ENCODE data around the gene PYGM. TPM values are rescaled to one million over a fixed set of nuclear protein-coding genes. Genes with fewer than 3 reads are reported as not detected.

Gene PYGM
- total and polyA plus RNA-seq, 2 experiments from 2014 or later, result 1.5 to 3.9 TPM

DNA sequence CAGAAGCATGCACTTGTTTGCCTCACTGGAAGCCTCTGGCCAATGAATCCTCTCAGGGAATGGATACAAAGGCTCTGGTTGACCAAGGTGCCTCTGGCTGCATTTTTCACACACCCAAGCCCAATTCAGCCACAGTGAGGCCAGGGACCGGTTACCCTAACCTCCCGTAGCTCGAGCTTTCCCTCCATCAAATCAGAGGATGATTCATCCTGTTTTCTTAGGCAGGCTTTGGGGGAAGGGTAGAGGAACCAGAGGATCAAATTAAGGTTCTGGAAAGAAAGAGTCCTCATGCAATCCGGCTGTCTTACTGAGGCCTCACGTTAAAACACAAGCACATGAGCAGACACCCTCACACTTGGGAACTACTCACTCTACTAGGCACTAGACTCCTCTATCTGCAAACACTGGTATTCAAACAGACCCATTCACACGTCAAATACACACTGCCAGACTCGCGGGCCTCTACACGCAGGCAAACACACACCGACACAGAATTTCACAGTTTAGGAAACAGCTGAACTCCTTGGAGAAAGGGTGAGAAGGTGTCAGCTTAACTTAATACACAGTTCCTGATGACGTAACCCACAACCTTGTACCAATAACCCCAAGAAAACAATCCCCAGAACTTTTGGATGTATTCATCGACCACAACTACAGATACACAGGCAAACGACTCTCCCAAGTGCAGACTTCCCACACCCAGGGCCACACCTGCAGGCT lies 49.2 kb downstream of the PYGM start:
- peaks cover 18% of the 10 kb centered on the region for H3F3A ChIP-seq (replicated peaks; ENCODE audit: low read depth)
- no peak for TF ChIP-seq EZH2 (IDR thresholded peaks at IDR 0.05; ENCODE audit: low read depth, unreplicated experiment)
- peak overlapping the region; percentile 72 for H3K4me3 Mint-ChIP-seq
- H3K4me1 ChIP-seq (ENCODE audit: insufficient read depth), result peaks cover 31% of the 10 kb centered on the region
- peaks cover 46% of the 10 kb centered on the region for H3K27me3 Mint-ChIP-seq (ENCODE audit: insufficient read depth, low read depth, poor library complexity)
- H3K4me2 ChIP-seq, result peak overlapping the region; percentile 88
- ATAC-seq (no peak), DNase-seq (ENCODE audit: low spot score) (no peak)
- H3K36me3 ChIP-seq (ENCODE audit: insufficient read depth), result no peaks in the 10 kb centered on the region
- peak overlapping the region; percentile 58 for H3K4me3 ChIP-seq
- no peak overlapping the region for H3K27ac Mint-ChIP-seq
- no peaks in the 10 kb centered on the region; the same call in 2 of the 3 replicates for H3K36me3 Mint-ChIP-seq (ENCODE audit: low read depth)
- no peak overlapping the region for H3K27ac ChIP-seq (ENCODE audit: low read depth)
- H3K4me1 Mint-ChIP-seq, result peaks cover 45% of the 10 kb centered on the region
- H2AFZ ChIP-seq, result peak overlapping the region; percentile 90
- H3K27me3 ChIP-seq (ENCODE audit: insufficient read depth), result peaks cover 41% of the 10 kb centered on the region
- H3K79me2 ChIP-seq (replicated peaks; ENCODE audit: insufficient read depth), result no peaks in the 10 kb centered on the region; the same call in 1 of the 2 replicates
- no peaks in the 10 kb centered on the region for H3K9me2 ChIP-seq (ENCODE audit: insufficient read depth)
- no peaks in the 10 kb centered on the region for H3K9me3 Mint-ChIP-seq
- H4K20me1 ChIP-seq (replicated peaks; ENCODE audit: insufficient read depth), result peaks cover 5% of the 10 kb centered on the region; the same call in 1 of the 2 replicates

DNA sequence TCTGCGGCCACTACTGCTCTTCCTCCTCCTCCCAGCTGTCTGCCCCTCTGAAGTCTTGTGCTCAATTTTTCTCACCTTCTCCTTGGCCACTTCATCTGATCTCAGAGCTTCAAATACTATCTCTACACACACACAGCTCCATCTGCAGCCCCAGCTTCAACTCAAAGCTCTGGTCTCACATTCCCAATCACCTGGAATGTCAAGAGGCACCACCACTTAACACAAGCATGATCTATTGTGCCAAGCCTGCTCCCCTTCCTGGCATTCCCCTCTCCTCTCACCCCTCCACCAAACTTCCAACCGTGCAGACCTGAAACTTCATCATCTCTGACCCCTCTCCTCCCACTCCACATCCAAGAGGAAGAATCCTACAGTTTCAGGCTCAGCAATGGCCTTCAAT lies 54.3 kb downstream of the PYGM start:
- peaks cover 7% of the 10 kb centered on the region; the same call in 1 of the 2 replicates for H3F3A ChIP-seq (replicated peaks; ENCODE audit: low read depth)
- H3K36me3 Mint-ChIP-seq (ENCODE audit: low read depth), result 0 out of 3 replicates have a peak, but pooled peaks cover 2% of the 10 kb centered on the region
- H3K4me1 ChIP-seq (ENCODE audit: insufficient read depth), result peaks cover 5% of the 10 kb centered on the region
- peaks cover 16% of the 10 kb centered on the region for H3K4me1 Mint-ChIP-seq
- H3K4me3 ChIP-seq, result no peak overlapping the region
- H3K27me3 ChIP-seq (ENCODE audit: insufficient read depth), result no peaks in the 10 kb centered on the region
- no peaks in the 10 kb centered on the region for H3K9me2 ChIP-seq (ENCODE audit: insufficient read depth)
- H4K20me1 ChIP-seq (replicated peaks; ENCODE audit: insufficient read depth), result no peaks in the 10 kb centered on the region; the same call in 1 of the 2 replicates
- no peaks in the 10 kb centered on the region for H3K36me3 ChIP-seq (ENCODE audit: insufficient read depth)
- H2AFZ ChIP-seq, result no peak overlapping the region
- ATAC-seq (no peak), DNase-seq (ENCODE audit: low spot score) (no peak)
- no peak overlapping the region; the same call in 2 of the 3 replicates for H3K4me3 Mint-ChIP-seq
- H3K79me2 ChIP-seq (replicated peaks; ENCODE audit: insufficient read depth), result no peaks in the 10 kb centered on the region; the same call in 1 of the 2 replicates
- H3K9me3 Mint-ChIP-seq, result peaks cover 3% of the 10 kb centered on the region; the same call in 2 of the 3 replicates
- no peak overlapping the region for H3K4me2 ChIP-seq
- no peak overlapping the region for H3K27ac ChIP-seq (ENCODE audit: low read depth)
- H3K27me3 Mint-ChIP-seq (ENCODE audit: insufficient read depth, low read depth, poor library complexity), result peaks cover 9% of the 10 kb centered on the region
- no peak overlapping the region for H3K27ac Mint-ChIP-seq
- TF ChIP-seq EZH2 (IDR thresholded peaks at IDR 0.05; ENCODE audit: low read depth, unreplicated experiment) (no peak), POLR2AphosphoS5 (IDR thresholded peaks at IDR 0.05; ENCODE audit: low read depth) (no peak), ZNF331 (CRISPR knock-in tag; IDR thresholded peaks at IDR 0.05; ENCODE audit: low read depth) (no peak), CREB1 (CRISPR knock-in tag; IDR thresholded peaks at IDR 0.05; ENCODE audit: low read depth) (no peak), STAT1 (IDR thresholded peaks at IDR 0.05; ENCODE audit: unreplicated experiment) (no peak), EZH2phosphoT487 (IDR thresholded peaks at IDR 0.05; ENCODE audit: unreplicated experiment) (no peak)
- TF ChIP-seq, protein P1, sequence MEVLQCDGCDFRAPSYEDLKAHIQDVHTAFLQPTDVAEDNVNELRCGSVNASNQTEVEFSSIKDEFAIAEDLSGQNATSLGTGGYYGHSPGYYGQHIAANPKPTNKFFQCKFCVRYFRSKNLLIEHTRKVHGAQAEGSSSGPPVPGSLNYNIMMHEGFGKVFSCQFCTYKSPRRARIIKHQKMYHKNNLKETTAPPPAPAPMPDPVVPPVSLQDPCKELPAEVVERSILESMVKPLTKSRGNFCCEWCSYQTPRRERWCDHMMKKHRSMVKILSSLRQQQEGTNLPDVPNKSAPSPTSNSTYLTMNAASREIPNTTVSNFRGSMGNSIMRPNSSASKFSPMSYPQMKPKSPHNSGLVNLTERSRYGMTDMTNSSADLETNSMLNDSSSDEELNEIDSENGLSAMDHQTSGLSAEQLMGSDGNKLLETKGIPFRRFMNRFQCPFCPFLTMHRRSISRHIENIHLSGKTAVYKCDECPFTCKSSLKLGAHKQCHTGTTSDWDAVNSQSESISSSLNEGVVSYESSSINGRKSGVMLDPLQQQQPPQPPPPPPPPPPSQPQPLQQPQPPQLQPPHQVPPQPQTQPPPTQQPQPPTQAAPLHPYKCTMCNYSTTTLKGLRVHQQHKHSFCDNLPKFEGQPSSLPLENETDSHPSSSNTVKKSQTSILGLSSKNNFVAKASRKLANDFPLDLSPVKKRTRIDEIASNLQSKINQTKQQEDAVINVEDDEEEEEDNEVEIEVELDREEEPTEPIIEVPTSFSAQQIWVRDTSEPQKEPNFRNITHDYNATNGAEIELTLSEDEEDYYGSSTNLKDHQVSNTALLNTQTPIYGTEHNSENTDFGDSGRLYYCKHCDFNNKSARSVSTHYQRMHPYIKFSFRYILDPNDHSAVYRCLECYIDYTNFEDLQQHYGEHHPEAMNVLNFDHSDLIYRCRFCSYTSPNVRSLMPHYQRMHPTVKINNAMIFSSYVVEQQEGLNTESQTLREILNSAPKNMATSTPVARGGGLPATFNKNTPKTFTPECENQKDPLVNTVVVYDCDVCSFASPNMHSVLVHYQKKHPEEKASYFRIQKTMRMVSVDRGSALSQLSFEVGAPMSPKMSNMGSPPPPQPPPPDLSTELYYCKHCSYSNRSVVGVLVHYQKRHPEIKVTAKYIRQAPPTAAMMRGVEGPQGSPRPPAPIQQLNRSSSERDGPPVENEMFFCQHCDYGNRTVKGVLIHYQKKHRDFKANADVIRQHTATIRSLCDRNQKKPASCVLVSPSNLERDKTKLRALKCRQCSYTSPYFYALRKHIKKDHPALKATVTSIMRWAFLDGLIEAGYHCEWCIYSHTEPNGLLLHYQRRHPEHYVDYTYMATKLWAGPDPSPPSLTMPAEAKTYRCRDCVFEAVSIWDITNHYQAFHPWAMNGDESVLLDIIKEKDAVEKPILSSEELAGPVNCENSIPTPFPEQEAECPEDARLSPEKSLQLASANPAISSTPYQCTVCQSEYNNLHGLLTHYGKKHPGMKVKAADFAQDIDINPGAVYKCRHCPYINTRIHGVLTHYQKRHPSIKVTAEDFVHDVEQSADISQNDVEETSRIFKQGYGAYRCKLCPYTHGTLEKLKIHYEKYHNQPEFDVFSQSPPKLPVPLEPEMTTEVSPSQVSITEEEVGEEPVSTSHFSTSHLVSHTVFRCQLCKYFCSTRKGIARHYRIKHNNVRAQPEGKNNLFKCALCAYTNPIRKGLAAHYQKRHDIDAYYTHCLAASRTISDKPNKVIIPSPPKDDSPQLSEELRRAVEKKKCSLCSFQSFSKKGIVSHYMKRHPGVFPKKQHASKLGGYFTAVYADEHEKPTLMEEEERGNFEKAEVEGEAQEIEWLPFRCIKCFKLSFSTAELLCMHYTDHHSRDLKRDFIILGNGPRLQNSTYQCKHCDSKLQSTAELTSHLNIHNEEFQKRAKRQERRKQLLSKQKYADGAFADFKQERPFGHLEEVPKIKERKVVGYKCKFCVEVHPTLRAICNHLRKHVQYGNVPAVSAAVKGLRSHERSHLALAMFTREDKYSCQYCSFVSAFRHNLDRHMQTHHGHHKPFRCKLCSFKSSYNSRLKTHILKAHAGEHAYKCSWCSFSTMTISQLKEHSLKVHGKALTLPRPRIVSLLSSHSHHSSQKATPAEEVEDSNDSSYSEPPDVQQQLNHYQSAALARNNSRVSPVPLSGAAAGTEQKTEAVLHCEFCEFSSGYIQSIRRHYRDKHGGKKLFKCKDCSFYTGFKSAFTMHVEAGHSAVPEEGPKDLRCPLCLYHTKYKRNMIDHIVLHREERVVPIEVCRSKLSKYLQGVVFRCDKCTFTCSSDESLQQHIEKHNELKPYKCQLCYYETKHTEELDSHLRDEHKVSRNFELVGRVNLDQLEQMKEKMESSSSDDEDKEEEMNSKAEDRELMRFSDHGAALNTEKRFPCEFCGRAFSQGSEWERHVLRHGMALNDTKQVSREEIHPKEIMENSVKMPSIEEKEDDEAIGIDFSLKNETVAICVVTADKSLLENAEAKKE (CRISPR knock-in tag; IDR thresholded peaks at IDR 0.05), result no peak
- TF ChIP-seq, protein P2, sequence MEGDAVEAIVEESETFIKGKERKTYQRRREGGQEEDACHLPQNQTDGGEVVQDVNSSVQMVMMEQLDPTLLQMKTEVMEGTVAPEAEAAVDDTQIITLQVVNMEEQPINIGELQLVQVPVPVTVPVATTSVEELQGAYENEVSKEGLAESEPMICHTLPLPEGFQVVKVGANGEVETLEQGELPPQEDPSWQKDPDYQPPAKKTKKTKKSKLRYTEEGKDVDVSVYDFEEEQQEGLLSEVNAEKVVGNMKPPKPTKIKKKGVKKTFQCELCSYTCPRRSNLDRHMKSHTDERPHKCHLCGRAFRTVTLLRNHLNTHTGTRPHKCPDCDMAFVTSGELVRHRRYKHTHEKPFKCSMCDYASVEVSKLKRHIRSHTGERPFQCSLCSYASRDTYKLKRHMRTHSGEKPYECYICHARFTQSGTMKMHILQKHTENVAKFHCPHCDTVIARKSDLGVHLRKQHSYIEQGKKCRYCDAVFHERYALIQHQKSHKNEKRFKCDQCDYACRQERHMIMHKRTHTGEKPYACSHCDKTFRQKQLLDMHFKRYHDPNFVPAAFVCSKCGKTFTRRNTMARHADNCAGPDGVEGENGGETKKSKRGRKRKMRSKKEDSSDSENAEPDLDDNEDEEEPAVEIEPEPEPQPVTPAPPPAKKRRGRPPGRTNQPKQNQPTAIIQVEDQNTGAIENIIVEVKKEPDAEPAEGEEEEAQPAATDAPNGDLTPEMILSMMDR (conservative IDR thresholded peaks at IDR 0.05; ENCODE audit: low read depth in 2 of 2), result no peak
- TF ChIP-seq, protein P3, sequence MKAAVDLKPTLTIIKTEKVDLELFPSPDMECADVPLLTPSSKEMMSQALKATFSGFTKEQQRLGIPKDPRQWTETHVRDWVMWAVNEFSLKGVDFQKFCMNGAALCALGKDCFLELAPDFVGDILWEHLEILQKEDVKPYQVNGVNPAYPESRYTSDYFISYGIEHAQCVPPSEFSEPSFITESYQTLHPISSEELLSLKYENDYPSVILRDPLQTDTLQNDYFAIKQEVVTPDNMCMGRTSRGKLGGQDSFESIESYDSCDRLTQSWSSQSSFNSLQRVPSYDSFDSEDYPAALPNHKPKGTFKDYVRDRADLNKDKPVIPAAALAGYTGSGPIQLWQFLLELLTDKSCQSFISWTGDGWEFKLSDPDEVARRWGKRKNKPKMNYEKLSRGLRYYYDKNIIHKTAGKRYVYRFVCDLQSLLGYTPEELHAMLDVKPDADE (IDR thresholded peaks at IDR 0.05), result no peak

All from GM23338 (cell line).